H4 (cell line): Measurements from ENCODE around the gene RAB17. TPM values are rescaled to one million over a fixed set of nuclear protein-coding genes. Genes with fewer than 3 reads are reported as not detected.
"Not testable (repeated sequence)": the region's sequence is repeated elsewhere in the genome, so short reads cannot be mapped to it uniquely, and the experiment has no call there.

ENCODE experiments used
- DNase-seq: peaks from one replicate; pipeline ENCODE4 v3.0.0-alpha.2; 2015; ENCODE audit warnings: low spot score
- total RNA-seq: library from RNA; depleted of rRNA; stranded (reverse); fragments of >200 nt; shearing (Covaris generic); gene quantifications from 2 replicates; pipeline ENCODE4 v1.2.3, GENCODE V29; 2014

RAB17 gene
- total RNA-seq, 1 experiment from 2014 or later: not detected

- DNase-seq: no peak
These were observed 9.1 kb upstream of the RAB17 start for GRCh38 chr2:237599465-237600110.

DNA sequence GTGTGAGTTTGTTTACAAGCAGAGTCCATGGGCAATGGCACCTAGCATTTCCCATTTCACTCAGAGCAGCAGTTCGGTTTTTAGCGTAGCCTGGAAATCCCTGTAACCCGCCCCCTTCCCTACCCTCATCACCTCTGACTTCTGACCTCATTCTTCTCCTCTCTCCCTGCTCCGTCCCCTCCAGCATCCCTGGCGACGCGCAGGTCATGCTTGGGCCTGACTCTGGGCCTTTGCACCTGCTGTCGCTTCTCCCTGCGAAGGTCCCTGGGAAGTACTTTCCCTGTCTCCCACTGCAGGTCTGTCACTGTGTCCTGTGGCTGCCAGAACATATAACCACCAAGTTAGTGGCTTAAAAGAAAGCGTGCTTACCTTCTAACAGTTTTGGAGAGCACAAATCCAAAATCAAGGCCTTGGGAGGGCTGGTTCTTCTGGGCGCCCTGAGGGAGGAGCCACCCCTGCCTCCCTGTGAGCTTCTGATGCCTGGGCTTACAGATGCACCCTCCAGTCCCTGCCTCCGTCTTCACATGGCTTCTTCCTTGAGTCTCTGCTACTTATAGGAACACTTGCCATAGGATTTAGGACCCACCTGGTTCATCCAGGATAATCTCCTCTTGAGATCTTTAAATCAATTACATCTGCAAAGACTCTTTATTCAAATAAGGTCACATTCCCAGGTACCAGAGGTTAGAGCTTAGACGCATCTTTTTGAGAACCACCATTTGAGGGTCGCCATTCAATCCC lies 8.1 kb upstream of the RAB17 start:
- DNase-seq: no peak

DNA sequence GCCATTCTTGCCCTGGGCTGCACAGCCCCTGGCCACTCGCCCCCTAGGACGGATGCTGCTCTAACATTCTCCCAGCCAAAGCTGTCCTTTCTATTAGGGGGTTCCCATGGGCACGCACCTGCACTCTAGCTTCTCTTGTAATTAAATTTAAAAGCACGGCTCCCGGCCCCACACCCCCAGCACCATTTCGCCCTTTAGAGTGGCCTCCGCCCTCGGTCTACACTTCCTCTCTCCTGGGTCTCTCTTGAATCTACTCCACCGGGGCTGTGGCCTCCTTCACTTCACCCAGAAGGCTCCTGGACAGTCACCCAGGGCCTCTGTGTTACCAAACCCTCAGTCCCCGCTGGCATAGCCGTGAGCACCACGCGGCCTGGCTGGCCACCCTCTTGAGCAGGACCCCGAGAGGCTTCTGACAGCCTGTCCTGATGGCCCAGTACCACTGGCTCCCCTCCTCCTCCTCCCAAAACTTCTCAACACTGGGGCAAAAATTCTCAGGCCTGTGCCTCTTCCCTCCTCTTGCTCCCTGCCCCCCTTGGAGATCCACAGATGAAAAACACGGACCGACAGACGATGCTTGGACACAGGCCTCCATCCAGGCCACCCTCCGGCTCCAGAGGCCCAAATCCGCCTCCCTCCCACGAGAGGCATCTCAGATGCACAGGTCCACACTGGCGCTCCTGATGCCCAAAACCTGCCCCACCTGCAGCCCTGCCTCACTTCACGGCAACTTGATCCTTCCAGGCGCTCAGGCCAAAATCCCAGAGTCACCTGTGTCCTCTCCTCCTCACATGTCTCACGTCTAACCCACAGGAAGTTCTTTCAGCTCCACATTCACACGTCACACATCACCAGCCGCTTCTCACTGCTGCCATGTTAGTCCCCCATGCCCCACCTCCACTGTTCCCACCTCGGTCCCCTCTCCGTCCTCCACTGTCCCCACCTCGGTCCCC lies 6.9 kb upstream of the RAB17 start:
- DNase-seq: no peak

GRCh38 chr2:237596520-237597195 lies 6.1 kb upstream of the RAB17 start:
- no peak for DNase-seq

DNA sequence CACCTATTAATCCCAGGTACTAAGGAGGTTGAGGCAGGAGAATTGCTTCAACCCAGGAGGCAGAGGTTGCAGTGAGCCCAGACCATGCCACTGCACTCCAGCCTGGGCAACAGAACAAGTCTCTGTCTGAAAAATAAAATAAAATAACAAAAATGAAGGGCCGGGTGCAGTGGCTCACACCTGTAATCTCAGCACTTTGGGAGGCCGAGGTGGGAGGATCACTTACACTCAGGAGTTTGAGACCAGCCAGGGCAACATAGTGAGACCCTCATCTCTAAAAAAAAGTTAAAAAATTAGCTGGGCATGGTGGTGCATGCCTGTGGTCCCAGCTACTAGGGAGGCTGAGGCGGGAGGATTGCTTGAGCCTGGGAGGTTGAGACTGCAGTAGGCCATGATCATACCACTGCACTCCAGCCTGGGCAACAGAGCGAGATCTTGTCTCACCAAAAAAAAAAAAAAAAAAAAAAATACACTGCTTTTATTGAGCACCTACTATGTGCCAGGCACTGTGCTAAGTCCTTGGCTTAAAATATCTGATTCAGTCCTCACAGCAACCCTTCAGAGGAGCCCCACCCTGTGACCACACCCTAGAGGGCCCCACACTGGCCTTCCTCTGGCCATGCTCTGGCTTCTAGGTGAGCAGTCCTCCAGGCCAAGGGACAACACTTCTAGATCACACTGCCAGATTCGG lies 5.4 kb upstream of the RAB17 start:
- DNase-seq: not testable (repeated sequence)

DNA sequence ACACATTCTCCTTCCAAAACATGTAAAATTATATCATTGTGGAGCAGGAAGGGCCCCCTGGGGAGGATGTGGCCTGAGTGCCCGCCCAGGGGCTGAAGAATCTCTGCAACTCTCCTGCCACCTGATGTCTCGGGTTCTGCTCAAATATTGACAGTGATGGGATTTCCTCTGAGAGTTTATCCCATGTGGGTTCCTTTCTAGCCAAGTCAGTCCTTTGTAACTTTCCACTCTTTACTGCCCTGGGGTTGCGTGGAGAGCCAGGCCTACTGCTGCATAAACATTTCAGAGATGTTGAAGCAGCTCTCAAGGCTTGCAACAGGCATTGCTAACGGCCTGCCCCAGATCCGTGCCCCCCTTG lies 4.0 kb upstream of the RAB17 start:
- DNase-seq: no peak

GRCh38 chr2:237593596-237594320 lies 3.2 kb upstream of the RAB17 start:
- no peak for DNase-seq

DNA sequence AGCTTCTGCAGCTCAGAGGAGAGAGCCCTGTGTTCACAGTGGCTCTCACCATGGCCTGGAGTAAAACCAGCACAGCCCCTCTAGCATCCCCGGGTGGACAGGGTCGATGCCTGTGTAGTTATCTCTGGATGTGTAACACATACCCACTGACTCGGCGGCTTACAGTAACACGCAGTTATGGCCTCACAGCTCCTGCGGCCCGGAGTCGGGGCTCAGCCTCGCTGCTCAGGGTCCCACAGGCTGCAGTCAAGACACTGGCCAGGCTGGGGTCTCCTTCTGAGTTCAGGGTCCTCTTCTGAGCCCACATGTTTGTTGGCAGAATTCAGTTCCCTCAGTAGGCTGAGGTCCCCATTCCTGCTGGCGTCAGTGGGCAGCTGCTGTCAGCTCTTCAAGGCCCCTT lies 2.5 kb upstream of the RAB17 start:
- DNase-seq: no peak

DNA sequence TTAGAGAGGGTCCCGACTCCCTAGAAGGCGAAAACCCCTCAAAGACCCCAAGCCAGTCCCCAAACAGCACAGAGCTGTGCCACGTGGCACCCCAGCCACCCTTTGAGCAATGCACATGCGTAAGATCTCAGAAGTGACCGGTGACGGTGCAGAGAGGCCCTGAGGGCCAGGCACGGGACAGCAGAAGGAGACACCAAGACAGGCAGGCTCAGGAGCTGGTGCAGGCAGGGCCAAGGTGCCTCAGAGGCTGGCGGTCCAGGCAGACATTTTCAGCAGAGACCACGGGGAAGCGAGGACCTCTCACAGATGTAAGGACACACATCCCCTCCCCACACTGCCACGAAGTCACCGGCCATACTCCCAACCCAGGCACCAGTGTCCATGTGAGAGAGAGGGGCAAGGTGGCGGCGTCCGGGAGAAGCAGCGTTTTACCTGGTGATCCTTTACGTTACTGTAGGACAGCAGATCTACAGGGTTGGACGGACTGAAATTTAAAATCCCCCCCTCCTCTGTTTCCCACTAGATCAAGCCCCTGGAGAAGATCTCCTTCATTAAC lies 2.0 kb upstream of the RAB17 start:
- DNase-seq: no peak

DNA sequence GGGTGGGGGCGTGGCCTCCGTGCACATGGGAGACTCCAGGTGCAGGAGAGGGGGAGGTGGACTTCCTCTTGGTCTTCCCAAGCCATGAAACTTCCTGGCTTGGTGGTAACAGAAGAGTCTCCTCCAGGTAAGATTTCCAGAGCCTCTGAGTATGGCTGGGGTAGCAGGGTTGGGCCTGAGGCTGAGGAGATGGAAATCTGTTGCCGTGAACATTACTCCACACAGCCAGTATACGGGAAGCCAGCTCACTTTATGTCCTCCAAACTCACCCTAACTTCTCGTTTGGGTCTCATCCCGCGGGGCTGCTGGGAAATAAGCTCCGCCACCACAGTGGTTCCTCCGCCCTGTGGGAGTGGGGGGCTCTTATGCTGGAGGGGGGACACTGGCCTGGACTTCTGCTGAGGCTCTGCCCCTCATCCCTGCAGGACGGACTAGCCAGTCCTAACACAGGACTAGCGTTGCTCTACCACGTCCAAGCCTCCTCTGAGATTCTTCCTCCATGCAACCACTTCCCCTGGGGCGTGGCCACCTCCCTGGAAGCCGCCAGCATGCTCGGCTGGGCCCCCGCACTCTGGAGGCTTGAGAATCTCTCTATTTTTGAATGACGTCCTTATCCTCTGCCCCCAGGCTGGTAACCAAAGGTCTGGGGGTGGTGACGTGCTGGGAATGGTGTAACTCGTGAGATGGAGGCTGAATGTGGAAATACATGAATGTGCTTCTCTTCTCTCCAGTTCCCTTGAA lies 777 bp upstream of the RAB17 start:
- DNase-seq: no peak

GRCh38 chr2:237588044-237588696 lies 2.4 kb downstream of the RAB17 start:
- no peak for DNase-seq

DNA sequence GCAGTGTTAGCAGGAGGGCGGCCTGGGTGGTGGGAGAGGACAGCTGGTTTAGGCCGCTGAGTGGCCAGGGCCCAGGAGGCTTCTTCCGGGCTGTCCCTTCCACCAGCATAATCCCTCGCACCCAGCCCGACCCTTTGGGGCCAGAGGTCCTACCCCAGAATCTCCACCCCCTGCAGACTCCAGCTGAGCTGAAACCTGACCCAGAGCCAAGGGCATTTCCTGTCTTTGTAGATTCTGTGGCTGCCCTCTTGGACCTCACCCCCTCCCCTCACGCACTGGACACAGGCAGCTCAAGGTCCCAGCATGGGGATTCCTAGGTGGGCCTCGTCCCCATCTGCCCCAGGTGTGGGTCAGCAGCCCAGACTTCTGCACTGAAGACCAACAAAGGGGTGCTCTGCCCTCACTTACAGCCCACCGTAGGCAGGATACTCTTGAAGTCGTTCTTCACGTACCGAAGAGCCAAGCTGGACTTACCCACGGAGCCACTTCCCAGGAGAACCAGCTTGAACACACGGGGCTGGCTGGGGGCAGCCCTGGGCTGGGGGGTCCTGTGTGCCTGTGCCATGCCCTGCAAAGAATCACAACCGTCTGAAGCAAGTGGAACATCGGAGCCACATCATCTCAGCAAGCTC lies 4.8 kb downstream of the RAB17 start:
- DNase-seq: no peak

DNA sequence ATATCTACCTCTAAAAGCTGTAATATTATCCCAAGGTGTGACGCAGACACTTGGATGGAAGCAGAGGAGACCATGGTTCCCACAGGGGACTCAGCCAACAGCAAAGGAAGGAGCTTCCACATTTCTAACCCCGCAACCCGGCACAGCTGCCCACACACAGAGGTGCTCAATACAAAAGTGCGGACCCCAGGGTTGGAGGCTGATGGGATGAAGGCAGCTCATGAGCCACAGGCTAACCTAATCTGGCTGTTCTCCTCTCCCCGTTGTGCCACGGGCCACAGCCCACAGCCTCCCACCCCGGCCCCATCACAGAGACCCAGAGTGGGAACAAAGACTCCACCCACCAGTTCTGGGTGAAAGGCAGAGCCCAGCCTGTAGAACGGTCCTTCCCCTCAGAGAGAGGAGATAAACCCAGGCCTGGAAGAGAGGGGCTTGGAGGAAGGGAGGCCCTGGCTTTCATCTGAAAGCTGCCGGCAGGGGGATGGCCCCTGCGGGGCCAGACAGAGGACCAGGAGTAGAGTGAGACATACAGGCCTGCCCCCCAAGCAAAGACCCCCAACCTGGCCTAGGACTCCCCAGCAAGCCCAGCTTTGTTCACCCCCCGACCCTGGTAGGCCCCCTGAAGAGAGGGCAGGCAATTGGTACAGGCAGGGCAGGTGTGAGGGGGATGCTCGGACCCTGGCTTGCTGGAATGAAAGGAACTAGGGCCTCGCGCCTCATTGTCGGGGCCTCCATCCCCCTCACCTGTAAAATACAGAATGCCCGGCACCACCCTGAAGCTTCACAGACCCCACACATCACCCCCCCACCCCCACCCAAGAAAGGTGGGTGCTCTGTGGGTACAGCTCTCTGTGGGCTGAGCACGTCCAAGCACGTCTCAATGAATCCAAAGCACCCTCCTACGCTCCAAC lies 6.9 kb downstream of the RAB17 start:
- no peak for DNase-seq

DNA sequence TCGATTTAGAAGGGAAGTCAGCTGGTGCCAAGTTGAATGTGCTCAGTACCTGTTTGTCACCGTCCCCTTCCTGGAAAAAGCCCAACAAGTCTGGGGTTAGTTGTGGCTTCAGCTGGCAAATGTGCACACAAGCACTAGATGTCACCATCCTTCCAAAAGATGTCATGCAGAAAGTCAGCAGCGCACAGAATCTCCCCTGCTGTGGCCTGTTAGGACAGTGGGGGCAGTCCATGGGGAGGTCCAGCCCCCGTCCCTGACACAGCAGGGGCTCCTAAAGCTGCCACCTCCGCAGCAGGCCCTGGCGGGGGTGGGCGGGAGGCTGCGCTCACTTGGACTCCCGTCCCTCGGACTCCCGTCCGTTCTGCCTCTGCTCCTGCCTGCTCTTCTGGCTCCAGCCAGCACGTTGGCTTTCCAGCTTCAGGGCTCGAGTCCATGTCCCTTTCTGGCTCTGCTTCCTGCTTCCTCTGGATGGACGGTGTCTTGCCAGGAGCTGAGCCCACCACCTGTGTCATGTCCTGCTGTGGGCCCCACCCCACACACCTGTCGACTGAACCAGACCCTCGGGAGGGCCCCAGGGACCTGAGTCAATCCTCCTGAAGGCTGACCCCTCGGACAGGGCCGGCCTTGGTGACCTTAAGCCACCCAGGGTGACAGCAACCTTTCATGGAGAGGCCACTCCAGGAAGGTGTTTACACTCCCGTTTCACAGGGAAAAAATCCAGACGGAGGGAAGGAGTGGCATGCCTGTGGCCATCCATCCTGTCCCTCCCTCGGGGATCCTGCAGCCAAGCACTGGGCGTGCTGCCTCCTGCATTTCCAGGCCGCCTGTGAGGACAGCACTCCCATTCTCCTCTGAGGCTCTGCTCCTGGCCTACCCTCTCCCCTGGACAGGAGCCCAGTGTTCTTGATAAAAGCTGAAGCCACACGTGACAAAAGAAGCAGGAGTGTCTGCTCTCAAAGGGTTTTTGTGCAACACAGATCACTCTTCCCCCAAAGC lies 8.5 kb downstream of the RAB17 start:
- DNase-seq: peak; percentile 58

- DNase-seq: no peak
These were observed 9.2 kb downstream of the RAB17 start for GRCh38 chr2:237581326-237581725.
